Esophagus squamous epithelium (tissue), 4 donors: ENCODE data around the gene DBI.

Source experiments
- CTCF ChIP-seq, 6 experiments: fragments of 450-650 bp in 4 of 6; fragments of 200-600 bp in 2 of 6; sonication (generic) in 2 of 6; IDR thresholded peaks; one replicate each; pipeline ENCODE4 v1.5.1; 2016 to 2019; ENCODE audit warnings: antibody characterized with exemption in 6 of 6, mild to moderate bottlenecking in 4 of 6, moderate library complexity in 4 of 6
- POLR2A ChIP-seq, 4 donors: fragments of 450-650 bp; IDR thresholded peaks; one replicate each; pipeline ENCODE4 v1.6.1; 2017; ENCODE audit warnings: antibody characterized with exemption in 4 of 4, mild to moderate bottlenecking in 4 of 4, moderate library complexity in 3 of 4

GRCh38 chr2:119402106-119402505 is 35.3 kb downstream of the DBI start:
- TF ChIP-seq CTCF (IDR thresholded peaks at IDR 0.05) (no peak), POLR2A (IDR thresholded peaks at IDR 0.05) (no peak)
